Adrenal gland (tissue), 12 donors: ENCODE measurements around the gene TNFRSF14. TPM values are rescaled to one million over a fixed set of nuclear protein-coding genes. Genes with fewer than 3 reads are reported as not detected.

Experiments used
- DNase-seq, 7 donors: peaks; one replicate each; pipeline ENCODE4 v3.0.0-alpha.2; 2019 to 2020
- H3K27ac ChIP-seq, 5 donors: fragments of 200-600 bp; sonication (generic) in 4 of 5; 1 replicate in 3 of 5; 2 replicates in 2 of 5; pipeline versions ENCODE4 v1.5.1 to v1.8.0; 2016 to 2020; ENCODE audit warnings: mild to moderate bottlenecking in 1 of 5
- H3K27me3 ChIP-seq: fragments of 200-600 bp; 2 replicates; pipeline ENCODE4 v1.8.0; 2021
- H3K36me3 ChIP-seq, 2 donors: fragments of 200-600 bp; replicated peaks in 1 of 2; 1 replicate in 1 of 2; 2 replicates in 1 of 2; pipeline versions ENCODE4 v1.5.1 to v1.8.0; 2018 to 2022
- H3K4me1 ChIP-seq, 2 donors: fragments of 200-600 bp; replicated peaks in 1 of 2; 1 replicate in 1 of 2; 2 replicates in 1 of 2; pipeline versions ENCODE4 v1.5.1 to v1.8.0; 2018 to 2021
- H3K4me3 ChIP-seq, 4 donors: fragments of 200-600 bp; sonication (generic) in 3 of 4; one replicate each; pipeline ENCODE4 v1.5.1; 2016 to 2018
- H3K9me3 ChIP-seq, 3 donors: fragments of 200-600 bp; sonication (generic) in 1 of 3; replicated peaks in 1 of 3; 1 replicate in 2 of 3; 2 replicates in 1 of 3; pipeline versions ENCODE4 v1.5.1 to v1.8.0; 2016 to 2021
- CTCF ChIP-seq, 6 experiments: fragments of 450-650 bp in 4 of 6; fragments of 200-600 bp in 2 of 6; sonication (generic) in 1 of 6; IDR thresholded peaks; 1 replicate in 5 of 6; 2 replicates in 1 of 6; pipeline versions ENCODE4 v1.5.1 to v1.8.0; 2016 to 2021; ENCODE audit warnings: antibody characterized with exemption in 6 of 6, mild to moderate bottlenecking in 2 of 6, moderate library complexity in 1 of 6
- POLR2A ChIP-seq, 2 donors: fragments of 450-650 bp; IDR thresholded peaks; one replicate each; pipeline ENCODE4 v1.6.1; 2017; ENCODE audit warnings: antibody characterized with exemption in 2 of 2, mild to moderate bottlenecking in 2 of 2, moderate library complexity in 1 of 2
- WGBS, 4 donors: extraction: QIAGEN DNeasy Blood & Tissue Kit in 2 of 4; methylation state at CpG; one replicate each; pipeline versions ENCODE4 v1.1.5 to v1.1.7; 2013 to 2017; 5-methylcytosine and 5-hydroxymethylcytosine counted together
- intact Hi-C, 2 donors: fragments of 100-400 bp; cut with DNase I; formaldehyde crosslinking; loops; one replicate each; pipeline versions ENCODE4 v1.14.1 to v1.15.0; 2022 to 2023
- polyA plus RNA-seq, 3 donors: library from polyadenylated mRNA; stranded (reverse); fragments of 200-250 nt in 2 of 3; fragments of 350-450 nt in 1 of 3; fragmentation: Illumina TruSeq in 1 of 3; extraction: RNeasy Lipid Tissue Mini Kit (QIAGEN cat#74804) in 1 of 3; gene quantifications; one replicate each; pipeline ENCODE4 v1.2.3, GENCODE V29; 2013 to 2014
- total RNA-seq, 9 donors: library from RNA; depleted of rRNA in 4 of 9; stranded (reverse); fragments of >200 nt in 4 of 9; fragments of 120-200 nt in 1 of 9; fragmentation: NEBNext Ultra II Directional in 1 of 9; extraction: Animal tissue kit (Norgen Biotek cat#: 25700) in 1 of 9; gene quantifications; one replicate each; pipeline versions ENCODE4 v1.1.0 to v1.2.4, GENCODE V29; 2013 to 2023
- donor health status: healthy with polysubstance abuse.
- donor health status: Bipolar disorder and iron deficiency.
- donor health status: DM: yes; HTN: yes; CAD: no.
- donor health status: DM: no; HTN: no; CAD: no.
- donor health status: DM: no; HTN: no; CAD: no.
- donor health status: DM: yes; HTN: yes; CAD: no.

Gene TNFRSF14
- total and polyA plus RNA-seq, 12 donors, result 7.0 to 554 (median 116) TPM

- peaks cover 28 to 57% of the 10 kb centered on the region in 2 donors for H3K4me1 ChIP-seq
Observed at GRCh38 chr1:2528611-2528965, 27.6 kb upstream of the TNFRSF14 start.

GRCh38 chr1:2528966-2529783 lies 27.0 kb upstream of the TNFRSF14 start:
- Histone ChIP-seq H3K36me3 (no peaks in the 10 kb centered on the region), H3K27ac (no peak overlapping the region), H3K27me3 (peaks cover 33% of the 10 kb centered on the region), H3K9me3 (no peaks in the 10 kb centered on the region), H3K4me1 (peaks cover 28 to 51% of the 10 kb centered on the region in 2 donors), H3K4me3 (peak overlapping the region in 1 of 4 donors; percentile 42)
- 8 to 73% (median 13%) methylated on average over 12 to 84 of the region's 84 CpGs for WGBS, 4 donors
- TF ChIP-seq POLR2A (IDR thresholded peaks at IDR 0.05) (no peak), CTCF (IDR thresholded peaks at IDR 0.05) (peak in 1 of 6 experiments; percentile 23)
- intact Hi-C loops, result no loop called here
- peak in 3 of 7 donors; percentile 45 to 68 (median 46) for DNase-seq

More at GRCh38 chr1:2528611-2528965, 27.6 kb upstream of the TNFRSF14 start:
- Histone ChIP-seq H3K4me3 (no peak overlapping the region), H3K27me3 (peaks cover 33% of the 10 kb centered on the region), H3K9me3 (no peaks in the 10 kb centered on the region), H3K36me3 (no peaks in the 10 kb centered on the region), H3K27ac (no peak overlapping the region)
- intact Hi-C loops, result no loop called here
- no peak for DNase-seq
- no peak for TF ChIP-seq POLR2A (IDR thresholded peaks at IDR 0.05)
- TF ChIP-seq CTCF (IDR thresholded peaks at IDR 0.05), result no peak
- 71 to 78% (median 76%) methylated on average over 10 of the region's 10 CpGs for WGBS, 4 donors

GRCh38 chr1:2529784-2530512 lies 26.2 kb upstream of the TNFRSF14 start, which contains the start of gene HES5:
Gene HES5 (minus strand): TSS chr1:2530263. CDS start chr1:2530164, 99 bp downstream.
- H3K36me3 ChIP-seq, result no peaks in the 10 kb centered on the region
- H3K4me1 ChIP-seq, result peaks cover 21 to 43% of the 10 kb centered on the region in 2 donors
- H3K27me3 ChIP-seq, result peaks cover 36% of the 10 kb centered on the region
- H3K27ac ChIP-seq, result no peak within 1 kb of the TSS
- no peak for DNase-seq
- TF ChIP-seq CTCF (IDR thresholded peaks at IDR 0.05), result no peak
- peak within 1 kb of the TSS in 1 of 4 donors; percentile 42 for H3K4me3 ChIP-seq
- intact Hi-C loops, result loop anchor here in 1 of 2 donors (5.0 kb wide), 1 partner anchor 68 kb away; no protein-coding TSS in a partner anchor
- 0 to 3% (median 2%) methylated on average over 12 to 90 of the region's 91 CpGs for WGBS, 4 donors
- no peaks in the 10 kb centered on the region for H3K9me3 ChIP-seq
